ENCODE results near the gene GNPNAT1.

DNA sequence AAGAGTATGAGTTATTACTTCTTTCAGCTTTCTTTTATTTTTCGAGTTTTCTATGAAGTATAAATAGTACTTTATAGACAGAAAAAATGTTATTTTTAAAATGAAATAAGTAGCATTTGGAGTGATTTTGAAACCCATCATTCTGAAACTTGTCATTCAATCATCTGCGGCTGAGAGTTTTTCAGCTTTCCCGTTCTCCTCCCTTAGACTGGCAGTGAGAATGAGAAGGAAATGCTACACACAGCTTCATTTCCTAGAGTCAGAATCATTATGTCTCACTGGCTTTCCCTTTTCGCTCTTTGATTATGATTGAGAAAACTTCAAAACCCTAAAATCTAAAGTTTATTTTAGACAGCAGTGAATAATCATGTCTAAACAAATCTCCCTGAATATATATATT, 33.7 kb upstream of the GNPNAT1 start:
- TF ChIP-seq CTCF (conservative IDR thresholded peaks at IDR 0.05; ENCODE audit: low read length) (no peak), EZH2phosphoT487 (IDR thresholded peaks at IDR 0.05; ENCODE audit: borderline replicate concordance, low read depth, low read length) (no peak)
